Renal pelvis (tissue), 12 donors: ENCODE measurements around the gene HSPA1A. TPM values are rescaled to one million over a fixed set of nuclear protein-coding genes. Genes with fewer than 3 reads are reported as not detected.

Experiments used
- DNase-seq: peaks from one replicate; pipeline ENCODE4 v3.0.0-alpha.2; 2013
- long read RNA-seq, 16 experiments: transcript quantifications; one replicate each; lab custom pipeline, GENCODE V29; 2026
- polyA plus RNA-seq, 3 donors: library from polyadenylated mRNA; unstranded; fragments of 120-200 nt; gene quantifications; one replicate each; pipeline ENCODE4 v1.2.1, GENCODE V29; 2013; ENCODE audit not compliant: insufficient read length in 3 of 3

The HSPA1A gene
- 100 to 1,000 TPM; 104 to 122 (median 112) TPM for polyA plus RNA-seq
- long read RNA-seq, donor 1, transcript HSPA1A-201 (1 exons, 2,483 nt), result major isoform, 59 of 59 reads
- long read RNA-seq, donor 1, partial matches to known transcripts, result 0 of 59 reads
- long read RNA-seq, donor 1, other reads (novel, unspliced or antisense), result 0 of 59 reads
- long read RNA-seq, donor 2, transcript HSPA1A-201 (1 exons, 2,483 nt), result major isoform, 54 of 54 reads
- long read RNA-seq, donor 2, partial matches to known transcripts, result 0 of 54 reads
- long read RNA-seq, donor 2, other reads (novel, unspliced or antisense), result 0 of 54 reads
- long read RNA-seq, donor 3, transcript HSPA1A-201 (1 exons, 2,483 nt), result major isoform, 65 of 65 reads
- long read RNA-seq, donor 3, partial matches to known transcripts, result 0 of 65 reads
- long read RNA-seq, donor 3, other reads (novel, unspliced or antisense), result 0 of 65 reads
- long read RNA-seq, donor 4, transcript HSPA1A-201 (1 exons, 2,483 nt), result major isoform, 95 of 95 reads
- long read RNA-seq, donor 4, partial matches to known transcripts, result 0 of 95 reads
- long read RNA-seq, donor 4, other reads (novel, unspliced or antisense), result 0 of 95 reads
- long read RNA-seq, donor 5, transcript HSPA1A-201 (1 exons, 2,483 nt), result major isoform, 26 of 26 reads
- long read RNA-seq, donor 5, partial matches to known transcripts, result 0 of 26 reads
- long read RNA-seq, donor 5, other reads (novel, unspliced or antisense), result 0 of 26 reads
- long read RNA-seq, donor 6, transcript HSPA1A-201 (1 exons, 2,483 nt), result major isoform, 25 of 25 reads
- long read RNA-seq, donor 6, partial matches to known transcripts, result 0 of 25 reads
- long read RNA-seq, donor 6, other reads (novel, unspliced or antisense), result 0 of 25 reads
- long read RNA-seq, donor 7, transcript HSPA1A-201 (1 exons, 2,483 nt), result major isoform, 99 of 99 reads
- long read RNA-seq, donor 7, partial matches to known transcripts, result 0 of 99 reads
- long read RNA-seq, donor 7, other reads (novel, unspliced or antisense), result 0 of 99 reads
- long read RNA-seq, donor 8, transcript HSPA1A-201 (1 exons, 2,483 nt), result major isoform, 49 of 49 reads
- long read RNA-seq, donor 8, partial matches to known transcripts, result 0 of 49 reads
- long read RNA-seq, donor 8, other reads (novel, unspliced or antisense), result 0 of 49 reads
- long read RNA-seq, donor 9, transcript HSPA1A-201 (1 exons, 2,483 nt), result major isoform, 80 of 86 reads
- long read RNA-seq, donor 9, partial matches to known transcripts, result 6 of 86 reads
- long read RNA-seq, donor 9, other reads (novel, unspliced or antisense), result 0 of 86 reads
- long read RNA-seq, donor 10, transcript HSPA1A-201 (1 exons, 2,483 nt), result major isoform, 43 of 43 reads
- long read RNA-seq, donor 10, partial matches to known transcripts, result 0 of 43 reads
- long read RNA-seq, donor 10, other reads (novel, unspliced or antisense), result 0 of 43 reads
- long read RNA-seq, donor 11, transcript HSPA1A-201 (1 exons, 2,483 nt), result major isoform, 36 of 36 reads
- long read RNA-seq, donor 11, partial matches to known transcripts, result 0 of 36 reads
- long read RNA-seq, donor 11, other reads (novel, unspliced or antisense), result 0 of 36 reads
- long read RNA-seq, donor 12, transcript HSPA1A-201 (1 exons, 2,483 nt), result major isoform, 80 of 80 reads
- long read RNA-seq, donor 12, partial matches to known transcripts, result 0 of 80 reads
- long read RNA-seq, donor 12, other reads (novel, unspliced or antisense), result 0 of 80 reads
- long read RNA-seq, donor 13, transcript HSPA1A-201 (1 exons, 2,483 nt), result major isoform, 65 of 65 reads
- long read RNA-seq, donor 13, partial matches to known transcripts, result 0 of 65 reads
- long read RNA-seq, donor 13, other reads (novel, unspliced or antisense), result 0 of 65 reads
- long read RNA-seq, donor 14, transcript HSPA1A-201 (1 exons, 2,483 nt), result major isoform, 122 of 122 reads
- long read RNA-seq, donor 14, partial matches to known transcripts, result 0 of 122 reads
- long read RNA-seq, donor 14, other reads (novel, unspliced or antisense), result 0 of 122 reads
- long read RNA-seq, donor 15, transcript HSPA1A-201 (1 exons, 2,483 nt), result major isoform, 60 of 60 reads
- long read RNA-seq, donor 15, partial matches to known transcripts, result 0 of 60 reads
- long read RNA-seq, donor 15, other reads (novel, unspliced or antisense), result 0 of 60 reads
- long read RNA-seq, donor 16, transcript HSPA1A-201 (1 exons, 2,483 nt), result major isoform, 61 of 61 reads
- long read RNA-seq, donor 16, partial matches to known transcripts, result 0 of 61 reads
- long read RNA-seq, donor 16, other reads (novel, unspliced or antisense), result 0 of 61 reads

GRCh38 chr6:31815025-31815838, at the start of gene HSPA1A, which contains the start of gene HSPA1L:
Gene HSPA1A, plus strand, starts transcription at chr6:31815543. Its CDS starts 214 bp downstream, at chr6:31815757.
Gene HSPA1L, minus strand, starts transcription at chr6:31815283. Its CDS starts 3,311 bp downstream, at chr6:31811972.
- DNase-seq, result peak; percentile 97

DNA sequence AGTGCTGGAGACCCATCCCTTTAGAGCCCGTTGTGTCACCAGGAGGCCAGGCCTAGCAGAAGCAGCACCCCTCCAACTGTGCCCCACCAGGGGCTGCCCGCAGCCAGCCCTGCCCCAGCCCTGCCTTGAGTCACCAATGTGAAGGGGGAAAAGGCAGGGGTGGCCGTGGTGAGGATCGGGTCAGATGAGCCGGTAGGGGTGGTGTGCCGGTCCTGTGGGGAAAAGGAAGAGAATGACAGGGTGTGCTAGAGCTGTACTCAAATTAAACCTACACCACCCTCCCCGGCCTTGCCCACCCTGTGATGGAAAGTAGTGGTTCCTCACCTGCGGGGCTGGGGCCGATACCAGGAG, 49.8 kb upstream of the HSPA1A start:
- no peak for DNase-seq

GRCh38 chr6:31765910-31766794, 49.2 kb upstream of the HSPA1A start:
- DNase-seq, result peak; percentile 31

GRCh38 chr6:31767096-31767645, 48.2 kb upstream of the HSPA1A start:
- DNase-seq, result no peak

DNA sequence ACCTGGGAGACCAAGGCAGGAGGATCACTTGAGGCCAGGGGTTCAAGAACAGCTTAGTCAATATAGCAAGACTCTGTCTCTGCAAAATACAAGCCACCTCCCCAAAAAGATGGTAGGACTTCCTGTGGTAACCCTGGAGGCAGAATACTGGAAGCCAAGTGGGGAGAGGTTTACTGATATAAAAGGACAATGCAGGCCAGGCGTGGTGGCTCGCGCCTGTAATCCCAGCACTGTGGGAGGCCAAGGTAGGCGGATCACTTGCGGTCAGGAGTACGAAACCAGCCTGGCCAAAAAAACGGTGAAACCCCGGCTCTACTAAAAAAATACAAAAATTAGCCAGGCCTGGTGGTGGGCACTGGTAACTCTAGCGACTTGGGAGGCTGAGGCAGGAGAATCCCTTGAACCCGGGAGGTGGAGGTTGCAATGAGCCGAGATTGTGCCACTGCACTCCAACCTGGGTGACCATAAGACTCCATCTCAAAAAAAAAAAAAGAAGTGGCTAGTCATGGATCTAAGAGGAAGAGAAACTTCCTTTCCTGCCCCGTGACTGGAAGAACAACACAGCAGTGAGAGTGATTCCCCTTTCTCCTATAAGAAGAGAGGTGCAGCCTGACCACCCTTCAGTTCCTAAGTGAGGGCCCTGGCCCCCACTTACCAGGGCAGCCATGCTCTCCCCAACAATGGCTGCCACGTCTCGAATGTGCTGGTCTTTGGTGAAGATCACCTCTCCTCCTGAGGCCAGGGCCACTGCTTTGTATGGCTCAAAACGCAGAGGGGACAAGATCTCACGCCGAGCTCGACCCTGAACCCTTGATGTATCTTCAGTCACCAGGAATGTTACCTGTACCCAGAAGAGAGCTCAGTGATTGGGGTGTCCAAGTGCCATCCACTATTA, 46.7 kb upstream of the HSPA1A start:
- no peak for DNase-seq

GRCh38 chr6:31769684-31770371, 45.5 kb upstream of the HSPA1A start:
- DNase-seq, result no peak

DNA sequence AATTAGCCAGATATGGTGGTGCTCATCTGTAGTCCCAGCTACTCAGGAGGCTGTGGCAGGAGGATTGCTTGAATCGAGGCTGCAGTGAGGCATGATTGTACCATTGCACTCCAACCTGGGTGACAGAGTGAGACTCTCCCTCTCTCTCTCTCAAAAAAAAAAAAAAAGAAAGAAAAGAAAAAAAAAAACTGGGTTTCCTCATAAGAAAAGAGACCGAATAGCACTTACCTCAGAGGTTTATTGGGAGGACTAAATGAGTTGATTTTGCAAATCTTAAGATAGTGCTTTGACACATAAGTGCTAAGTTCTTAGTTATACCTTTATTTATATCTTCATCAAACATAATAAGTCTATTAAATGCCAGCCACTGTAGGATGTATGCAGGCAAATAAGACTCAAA, 44.5 kb upstream of the HSPA1A start:
- DNase-seq, result no peak

DNA sequence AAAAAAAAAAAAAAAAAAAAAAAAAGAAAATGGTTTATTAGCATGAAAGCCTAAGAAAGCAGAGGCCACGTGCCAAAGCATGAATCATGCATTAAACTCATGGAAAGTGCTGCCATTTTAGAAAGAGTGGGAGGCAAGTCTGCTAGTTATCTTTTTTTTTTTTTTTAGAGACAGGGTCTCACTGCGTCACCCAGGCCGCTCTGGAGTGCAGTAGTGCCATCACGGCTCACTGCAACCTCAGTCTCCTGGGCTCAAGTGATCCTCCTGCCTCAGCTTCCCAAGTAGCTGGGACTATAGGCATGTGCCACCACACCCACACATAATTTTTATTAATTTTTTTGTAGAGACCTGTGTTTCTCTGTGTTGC, 43.4 kb upstream of the HSPA1A start:
- DNase-seq, result no peak

GRCh38 chr6:31775184-31775583, 40.2 kb upstream of the HSPA1A start:
- DNase-seq, result no peak

DNA sequence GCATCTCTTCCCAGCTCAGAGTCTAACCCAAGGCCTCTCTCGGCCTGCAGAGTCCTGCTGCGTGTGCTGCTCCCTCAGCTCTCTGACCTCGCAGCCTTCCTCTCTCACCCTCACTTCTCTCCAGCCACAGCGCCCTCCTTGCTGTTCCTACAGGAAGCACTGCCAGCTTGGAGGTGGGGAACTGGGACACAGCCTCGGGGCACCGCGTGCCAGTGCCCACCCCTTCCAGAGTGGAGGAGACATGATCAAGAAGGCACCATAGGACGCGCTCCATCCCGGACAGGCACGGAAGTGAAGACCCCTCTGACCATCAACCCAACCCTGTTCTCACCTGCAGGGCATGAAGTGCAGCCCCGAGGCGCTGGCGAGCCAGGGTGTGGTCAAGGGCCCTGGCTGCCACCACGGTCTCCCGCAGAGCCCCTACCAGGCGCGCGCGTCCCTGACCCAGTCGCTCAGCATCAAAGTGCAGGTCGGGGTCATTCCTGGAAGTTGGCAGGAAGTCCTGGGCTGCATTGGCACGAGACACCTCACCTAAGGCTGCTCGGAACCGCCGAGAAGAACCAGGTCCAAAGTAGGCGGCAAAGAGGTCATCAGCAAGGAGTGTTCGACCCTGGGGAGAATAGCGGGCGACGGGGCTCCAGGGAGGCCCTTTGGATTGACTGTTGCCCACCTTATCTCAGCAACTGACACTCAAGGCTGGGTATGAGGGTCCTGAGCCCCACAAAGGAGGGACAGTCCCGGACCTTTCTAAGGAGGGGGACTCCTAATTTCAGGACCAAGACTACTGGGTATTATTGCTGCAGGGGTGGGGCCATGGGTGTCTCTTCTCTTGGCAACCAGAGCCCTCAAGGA, 39.5 kb upstream of the HSPA1A start:
- DNase-seq, result no peak

DNA sequence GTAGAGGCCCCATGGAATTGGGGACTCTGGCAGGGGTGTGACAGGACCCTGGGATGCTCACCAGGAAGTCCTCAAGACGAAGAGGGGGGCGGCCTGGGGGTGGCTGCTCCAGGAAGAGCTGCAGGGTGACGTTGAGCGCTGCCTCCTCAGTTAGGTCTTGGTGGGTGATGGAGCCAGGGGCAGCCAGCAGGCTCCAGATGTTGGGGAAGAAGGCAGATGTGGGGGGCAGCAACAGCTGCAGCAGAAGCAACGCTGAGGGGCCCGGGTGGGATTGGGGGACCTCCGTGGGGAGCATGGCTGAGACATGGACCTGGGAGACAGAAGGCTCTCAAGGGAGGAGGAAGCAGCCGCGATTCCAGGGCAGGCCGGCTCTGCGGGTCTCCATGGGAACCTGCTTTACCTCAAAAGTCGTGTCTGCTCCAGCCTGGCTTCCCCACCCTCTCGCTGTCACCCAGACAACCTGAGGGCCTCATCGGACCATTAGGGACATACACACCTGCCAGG, 38.8 kb upstream of the HSPA1A start:
- no peak for DNase-seq

- peak; percentile 88 for DNase-seq
Measured at GRCh38 chr6:31776989-31777666, 38.2 kb upstream of the HSPA1A start, which contains the start of gene VWA7. Gene VWA7, minus strand, starts transcription at chr6:31777328. Its CDS starts 549 bp downstream, at chr6:31776779.

GRCh38 chr6:31777667-31778050, 37.7 kb upstream of the HSPA1A start:
- DNase-seq, result no peak

DNA sequence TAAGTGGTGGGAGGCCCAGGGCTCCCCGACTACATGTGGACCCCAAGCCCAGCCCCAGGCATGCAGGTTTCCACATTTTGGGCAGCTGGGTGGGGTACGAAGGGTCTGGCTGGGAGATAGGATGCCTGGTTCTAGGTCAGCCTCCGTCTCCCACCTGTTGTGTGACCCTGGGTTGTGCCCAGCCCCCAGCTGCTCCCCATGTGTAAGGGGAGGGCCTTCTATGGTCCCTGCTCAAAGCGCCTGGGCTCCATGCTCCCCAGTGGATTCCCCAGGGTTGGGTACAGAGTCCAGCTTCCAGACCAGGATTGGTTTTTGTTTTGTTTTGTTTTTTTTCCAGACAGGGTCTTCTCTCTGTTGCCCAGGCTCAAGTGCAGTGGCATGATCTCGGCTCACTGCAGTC, 37.1 kb upstream of the HSPA1A start:
- no peak for DNase-seq
